Neuronal stem cell (in vitro differentiated cells): ENCODE measurements around the gene SAV1.
A peak's percentile ranks its signal among the peaks of the same experiment; 100 is the strongest.

Experiments
- DNase-seq: peaks from one replicate; pipeline ENCODE4 v3.0.0-alpha.2; 2013; ENCODE audit warnings: low spot score
- H2AFZ ChIP-seq: one replicate; pipeline ENCODE4 v1.6.1; 2013; ENCODE audit warnings: mild to moderate bottlenecking, low read length, inconsistent platforms
- H2AK5ac ChIP-seq: 2 replicates; pipeline ENCODE4 v1.6.1; 2013; ENCODE audit warnings: low read depth, mild to moderate bottlenecking, inconsistent platforms, low read length, moderate library complexity, mixed read lengths
- H2BK120ac ChIP-seq: 2 replicates; pipeline ENCODE4 v1.6.1; 2013; ENCODE audit warnings: low read depth, mild to moderate bottlenecking, inconsistent platforms, low read length, moderate library complexity, mixed read lengths
- H2BK12ac ChIP-seq: one replicate; pipeline ENCODE4 v1.6.1; 2013; ENCODE audit warnings: low read length, inconsistent platforms
- H2BK15ac ChIP-seq: 2 replicates; pipeline ENCODE4 v1.6.1; 2013; ENCODE audit warnings: mild to moderate bottlenecking, low read length, inconsistent platforms, mixed read lengths
- H2BK5ac ChIP-seq: one replicate; pipeline ENCODE4 v1.6.1; 2013; ENCODE audit warnings: inconsistent platforms, mild to moderate bottlenecking, low read length, moderate library complexity
- H3K14ac ChIP-seq: one replicate; pipeline ENCODE4 v1.6.1; 2013; ENCODE audit warnings: low read length, inconsistent platforms
- H3K18ac ChIP-seq: 2 replicates; pipeline ENCODE4 v1.6.1; 2013; ENCODE audit warnings: low read length, inconsistent platforms
- H3K23ac ChIP-seq: 2 replicates; pipeline ENCODE4 v1.6.1; 2013; ENCODE audit warnings: low read depth, mild to moderate bottlenecking, mixed read lengths, low read length, inconsistent platforms; ENCODE audit not compliant: poor library complexity
- H3K27ac ChIP-seq: replicated peaks from 3 replicates; pipeline ENCODE4 v1.5.1; 2013; ENCODE audit warnings: low read length, inconsistent platforms
- H3K27me3 ChIP-seq, 3 experiments: 2 replicates each; pipeline ENCODE4 v1.6.1; 2013; ENCODE audit warnings: low read length in 3 of 3, mild to moderate bottlenecking in 2 of 3, inconsistent platforms in 1 of 3, low read depth in 1 of 3, mixed read lengths in 1 of 3, moderate library complexity in 1 of 3; ENCODE audit not compliant: control insufficient read depth in 3 of 3, insufficient read depth in 3 of 3
- H3K36me3 ChIP-seq, 2 donors: replicated peaks in 1 of 2; 2 replicates each; pipeline ENCODE4 v1.6.1; 2013; ENCODE audit warnings: low read length in 2 of 2; ENCODE audit not compliant: control insufficient read depth in 2 of 2, insufficient read depth in 2 of 2
- H3K4ac ChIP-seq: 2 replicates; pipeline ENCODE4 v1.6.1; 2013; ENCODE audit warnings: inconsistent platforms, mild to moderate bottlenecking, low read length, moderate library complexity
- H3K4me1 ChIP-seq, 2 donors: 1 replicate in 1 of 2; 2 replicates in 1 of 2; pipeline ENCODE4 v1.6.1; 2013; ENCODE audit warnings: low read length in 2 of 2, low read depth in 1 of 2; ENCODE audit not compliant: control insufficient read depth in 2 of 2, insufficient read depth in 1 of 2
- H3K4me2 ChIP-seq: one replicate; pipeline ENCODE4 v1.6.1; 2013; ENCODE audit warnings: mild to moderate bottlenecking, low read length, inconsistent platforms; ENCODE audit not compliant: insufficient read depth, poor library complexity, severe bottlenecking
- H3K4me3 ChIP-seq, 2 donors: 2 replicates each; pipeline ENCODE4 v1.5.1; 2013; ENCODE audit warnings: low read length in 2 of 2, mild to moderate bottlenecking in 2 of 2, inconsistent platforms in 1 of 2, moderate library complexity in 1 of 2
- H3K79me1 ChIP-seq: one replicate; pipeline ENCODE4 v1.6.1; 2013; ENCODE audit warnings: low read depth, mild to moderate bottlenecking, inconsistent platforms, low read length, moderate library complexity
- H3K9ac ChIP-seq: one replicate; pipeline ENCODE4 v1.6.1; 2013; ENCODE audit warnings: mild to moderate bottlenecking, low read depth, low read length, inconsistent platforms; ENCODE audit not compliant: poor library complexity
- H3K9me3 ChIP-seq, 2 donors: replicated peaks in 1 of 2; 2 replicates each; pipeline versions ENCODE3 to v1.6.1; 2013; ENCODE audit warnings: low read length in 2 of 2, mild to moderate bottlenecking in 2 of 2, inconsistent platforms in 1 of 2, low read depth in 1 of 2, mixed read lengths in 1 of 2, moderate library complexity in 1 of 2; ENCODE audit not compliant: control insufficient read depth in 2 of 2, insufficient read depth in 1 of 2
- H4K8ac ChIP-seq: one replicate; pipeline ENCODE4 v1.6.1; 2013; ENCODE audit warnings: low read depth, mild to moderate bottlenecking, inconsistent platforms, low read length, moderate library complexity
- H4K91ac ChIP-seq: one replicate; pipeline ENCODE4 v1.6.1; 2013; ENCODE audit warnings: low read length, low read depth, mild to moderate bottlenecking, inconsistent platforms; ENCODE audit not compliant: poor library complexity
- WGBS, 2 donors: extraction: QIAGEN DNeasy Blood & Tissue Kit; methylation state at CpG; one replicate each; pipeline ENCODE4 v1.1.7; 2013; ENCODE audit warnings: missing lambda C conversion rate in 2 of 2, mixed read lengths in 1 of 2; ENCODE audit not compliant: insufficient read length in 2 of 2, insufficient replicate concordance in 1 of 2; ENCODE audit errors: extremely low coverage in 2 of 2; 5-methylcytosine and 5-hydroxymethylcytosine counted together

SAV1 gene

GRCh38 chr14:50676814-50677516 is 8.9 kb upstream of the SAV1 start:
- Histone ChIP-seq H4K91ac (no peak overlapping the region), H2BK12ac (no peak overlapping the region), H3K9ac (no peak overlapping the region), H2AK5ac (no peak overlapping the region), H3K27me3 (no peaks in the 10 kb centered on the region), H3K4me1 (peaks cover 0 to 3% of the 10 kb centered on the region in 2 donors), H3K27ac (no peak overlapping the region), H2BK120ac (no peak overlapping the region), H3K4ac (no peak overlapping the region), H2BK15ac (no peak overlapping the region), H2AFZ (peak overlapping the region; percentile 19), H4K8ac (no peak overlapping the region), H3K14ac (no peak overlapping the region), H3K79me1 (no peaks in the 10 kb centered on the region), H2BK5ac (no peak overlapping the region), H3K23ac (no peak overlapping the region), H3K4me3 (no peak overlapping the region), H3K4me2 (no peak overlapping the region), H3K18ac (no peak overlapping the region), H3K9me3 (no peaks in the 10 kb centered on the region), H3K36me3 (no peaks in the 10 kb centered on the region)
- no peak for DNase-seq
- no CpG with 5 or more reads among the region's 7 CpGs for WGBS, 2 donors

GRCh38 chr14:50675597-50675996 is 7.5 kb upstream of the SAV1 start:
- no peaks in the 10 kb centered on the region for H3K79me1 ChIP-seq
- H3K4me3 ChIP-seq: no peak overlapping the region
- no peak overlapping the region for H2BK12ac ChIP-seq
- H2BK120ac ChIP-seq: no peak overlapping the region
- no peak overlapping the region for H3K27ac ChIP-seq
- H2BK5ac ChIP-seq: no peak overlapping the region
- H3K14ac ChIP-seq: no peak overlapping the region
- H3K4ac ChIP-seq: no peak overlapping the region
- no peaks in the 10 kb centered on the region for H3K9me3 ChIP-seq
- H3K4me1 ChIP-seq: peaks cover 0 to 3% of the 10 kb centered on the region in 2 donors
- no peak overlapping the region for H4K8ac ChIP-seq
- no CpG with 5 or more reads among the region's 2 CpGs for WGBS, 2 donors
- no peaks in the 10 kb centered on the region for H3K27me3 ChIP-seq
- no peak overlapping the region for H2AFZ ChIP-seq
- H4K91ac ChIP-seq: no peak overlapping the region
- H3K9ac ChIP-seq: no peak overlapping the region
- H2BK15ac ChIP-seq: no peak overlapping the region
- no peak overlapping the region for H3K18ac ChIP-seq
- H3K36me3 ChIP-seq: no peaks in the 10 kb centered on the region
- DNase-seq: no peak
- H3K4me2 ChIP-seq: no peak overlapping the region
- no peak overlapping the region for H3K23ac ChIP-seq
- no peak overlapping the region for H2AK5ac ChIP-seq

- no peak overlapping the region for H2AFZ ChIP-seq
- H3K18ac ChIP-seq: no peak overlapping the region
- H3K4me2 ChIP-seq: no peak overlapping the region
- H3K36me3 ChIP-seq: no peaks in the 10 kb centered on the region
- H4K91ac ChIP-seq: no peak overlapping the region
- H3K14ac ChIP-seq: no peak overlapping the region
- H3K27ac ChIP-seq: no peak overlapping the region
- H2BK120ac ChIP-seq: no peak overlapping the region
- H2BK12ac ChIP-seq: no peak overlapping the region
- no peak overlapping the region for H3K4me3 ChIP-seq
- H3K79me1 ChIP-seq: no peaks in the 10 kb centered on the region
- H3K9me3 ChIP-seq: no peaks in the 10 kb centered on the region
- DNase-seq: no peak
- H3K4ac ChIP-seq: no peak overlapping the region
- H4K8ac ChIP-seq: no peak overlapping the region
- no CpG with 5 or more reads among the region's 6 CpGs for WGBS, 2 donors
- H3K27me3 ChIP-seq: no peaks in the 10 kb centered on the region
- peaks cover 7 to 15% of the 10 kb centered on the region in 2 donors for H3K4me1 ChIP-seq
- no peak overlapping the region for H2AK5ac ChIP-seq
- no peak overlapping the region for H3K23ac ChIP-seq
- H3K9ac ChIP-seq: no peak overlapping the region
- no peak overlapping the region for H2BK5ac ChIP-seq
- no peak overlapping the region for H2BK15ac ChIP-seq
These were observed 2.8 kb upstream of the SAV1 start for GRCh38 chr14:50670866-50671256.

- no peak overlapping the region for H2BK5ac ChIP-seq
- no peak overlapping the region for H2BK12ac ChIP-seq
- WGBS, 2 donors: no CpG with 5 or more reads among the region's 10 CpGs
- no peak overlapping the region for H2BK120ac ChIP-seq
- no peak overlapping the region for H3K4me3 ChIP-seq
- H3K4me2 ChIP-seq: no peak overlapping the region
- peaks cover 7 to 15% of the 10 kb centered on the region in 2 donors for H3K4me1 ChIP-seq
- no peak overlapping the region for H3K4ac ChIP-seq
- H3K9ac ChIP-seq: no peak overlapping the region
- no peak overlapping the region for H2AK5ac ChIP-seq
- no peak overlapping the region for H4K91ac ChIP-seq
- no peak overlapping the region for H3K27ac ChIP-seq
- no peak for DNase-seq
- H3K23ac ChIP-seq: no peak overlapping the region
- H3K36me3 ChIP-seq: no peaks in the 10 kb centered on the region
- H4K8ac ChIP-seq: no peak overlapping the region
- H2BK15ac ChIP-seq: no peak overlapping the region
- H3K27me3 ChIP-seq: no peaks in the 10 kb centered on the region
- H3K14ac ChIP-seq: no peak overlapping the region
- H3K18ac ChIP-seq: no peak overlapping the region
- peak overlapping the region; percentile 93 for H2AFZ ChIP-seq
- H3K9me3 ChIP-seq: no peaks in the 10 kb centered on the region
- H3K79me1 ChIP-seq: no peaks in the 10 kb centered on the region
These were observed 2.2 kb upstream of the SAV1 start for GRCh38 chr14:50670196-50670865.
